MM.1S (cell line): ENCODE results near the gene PROSER3.

ENCODE experiments used
- EZH2 ChIP-seq: fragments of 300-600 bp; sonication (generic); optimal IDR thresholded peaks from 2 replicates; pipeline ENCODE3; 2017; ENCODE audit warnings: low read depth, mild to moderate bottlenecking, antibody characterized with exemption, low read length, mixed read lengths
- EZH2phosphoT487 ChIP-seq: fragments of 300-600 bp; sonication (generic); IDR thresholded peaks from 2 replicates; pipeline ENCODE4 v1.6.1; 2018; ENCODE audit warnings: antibody characterized with exemption, low read length
- TF ChIP-seq, protein P1 (sequence below): fragments of 300-600 bp; sonication (generic); IDR thresholded peaks from 2 replicates; pipeline ENCODE4 v1.5.1; 2016; ENCODE audit warnings: antibody characterized with exemption, low read length, mixed read lengths

DNA sequence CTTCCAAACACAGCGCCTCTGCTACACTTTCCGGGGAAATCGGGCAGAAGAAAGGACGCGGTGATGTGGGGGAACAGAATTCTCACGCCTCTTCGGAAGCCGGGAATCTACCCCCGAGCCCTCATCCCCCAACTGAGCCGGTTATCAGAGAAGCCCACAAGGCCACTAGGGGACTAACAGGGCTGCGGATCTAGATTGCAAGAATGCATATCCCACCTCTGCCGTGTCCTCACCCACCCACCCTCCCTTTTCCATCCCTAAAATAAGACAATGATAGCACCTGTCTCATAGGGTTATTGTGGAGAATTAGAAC is 16.8 kb upstream of the PROSER3 start:
- TF ChIP-seq, protein P1, sequence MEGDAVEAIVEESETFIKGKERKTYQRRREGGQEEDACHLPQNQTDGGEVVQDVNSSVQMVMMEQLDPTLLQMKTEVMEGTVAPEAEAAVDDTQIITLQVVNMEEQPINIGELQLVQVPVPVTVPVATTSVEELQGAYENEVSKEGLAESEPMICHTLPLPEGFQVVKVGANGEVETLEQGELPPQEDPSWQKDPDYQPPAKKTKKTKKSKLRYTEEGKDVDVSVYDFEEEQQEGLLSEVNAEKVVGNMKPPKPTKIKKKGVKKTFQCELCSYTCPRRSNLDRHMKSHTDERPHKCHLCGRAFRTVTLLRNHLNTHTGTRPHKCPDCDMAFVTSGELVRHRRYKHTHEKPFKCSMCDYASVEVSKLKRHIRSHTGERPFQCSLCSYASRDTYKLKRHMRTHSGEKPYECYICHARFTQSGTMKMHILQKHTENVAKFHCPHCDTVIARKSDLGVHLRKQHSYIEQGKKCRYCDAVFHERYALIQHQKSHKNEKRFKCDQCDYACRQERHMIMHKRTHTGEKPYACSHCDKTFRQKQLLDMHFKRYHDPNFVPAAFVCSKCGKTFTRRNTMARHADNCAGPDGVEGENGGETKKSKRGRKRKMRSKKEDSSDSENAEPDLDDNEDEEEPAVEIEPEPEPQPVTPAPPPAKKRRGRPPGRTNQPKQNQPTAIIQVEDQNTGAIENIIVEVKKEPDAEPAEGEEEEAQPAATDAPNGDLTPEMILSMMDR = peak; percentile 27; the same call in 1 of the 2 replicates
- no peak for TF ChIP-seq EZH2
- TF ChIP-seq EZH2phosphoT487 = no peak
